Breast epithelium (tissue), 3 donors: ENCODE data around the gene KRT4.

ENCODE experiments used
- CTCF ChIP-seq, 3 donors: fragments of 450-650 bp; IDR thresholded peaks; one replicate each; pipeline ENCODE4 v1.5.1; 2016 to 2017; ENCODE audit warnings: antibody characterized with exemption in 3 of 3, mild to moderate bottlenecking in 3 of 3, moderate library complexity in 3 of 3
- POLR2A ChIP-seq: fragments of 450-650 bp; IDR thresholded peaks from one replicate; pipeline ENCODE4 v1.6.1; 2016; ENCODE audit warnings: antibody characterized with exemption, mild to moderate bottlenecking, moderate library complexity
- POLR2AphosphoS5 ChIP-seq, 3 donors: sonication (generic); formaldehyde crosslinking; IDR thresholded peaks; one replicate each; pipeline ENCODE4 v1.6.1; 2017; ENCODE audit warnings: antibody characterized with exemption in 3 of 3

GRCh38 chr12:52813885-52814709 lies at the start of gene KRT4:
- TF ChIP-seq CTCF (IDR thresholded peaks at IDR 0.05) (no peak), POLR2A (no peak), POLR2AphosphoS5 (IDR thresholded peaks at IDR 0.05) (no peak)
